Gastrocnemius medialis (tissue), 4 donors: ENCODE data around the gene LAMA2.

Source experiments
- CTCF ChIP-seq, 5 experiments: fragments of 450-650 bp in 3 of 5; fragments of 200-600 bp in 2 of 5; sonication (generic) in 2 of 5; IDR thresholded peaks in 4 of 5; conservative IDR thresholded peaks in 1 of 5; 1 replicate in 4 of 5; 2 replicates in 1 of 5; pipeline ENCODE4 v1.5.1; 2016 to 2019; ENCODE audit warnings: antibody characterized with exemption in 5 of 5, mild to moderate bottlenecking in 3 of 5, moderate library complexity in 3 of 5
- POLR2A ChIP-seq, 2 donors: fragments of 450-650 bp; IDR thresholded peaks; one replicate each; pipeline ENCODE4 v1.6.1; 2017; ENCODE audit warnings: antibody characterized with exemption in 2 of 2, mild to moderate bottlenecking in 2 of 2, moderate library complexity in 2 of 2

DNA sequence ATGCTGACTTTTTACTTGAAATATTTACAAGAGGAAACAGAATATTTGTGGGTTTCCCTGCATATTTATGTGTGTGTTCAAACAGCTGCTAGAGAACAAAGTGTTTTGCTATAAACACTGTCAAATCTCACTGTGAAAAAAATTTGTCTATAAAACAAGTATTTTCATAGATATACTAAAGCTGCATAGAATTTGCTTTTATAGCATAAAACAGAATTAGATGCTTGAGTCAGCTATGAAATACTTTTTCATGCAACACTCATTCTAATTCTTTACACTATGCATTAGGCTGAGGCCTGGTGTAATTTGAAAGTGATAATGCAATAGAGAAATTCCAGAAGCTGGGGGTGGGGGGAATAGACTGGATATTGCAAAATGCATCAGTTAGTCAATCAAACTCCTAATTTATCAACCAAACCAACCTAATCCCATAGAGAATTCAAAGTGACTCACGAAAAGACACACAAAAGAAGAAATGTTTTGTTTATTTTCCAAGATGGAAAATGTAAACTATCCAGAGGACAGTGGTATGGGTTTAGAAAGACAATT is 148.2 kb downstream of the LAMA2 start:
- TF ChIP-seq CTCF (IDR thresholded peaks at IDR 0.05 in 4 of 5, conservative IDR thresholded peaks at IDR 0.05 in 1 of 5) (no peak), POLR2A (IDR thresholded peaks at IDR 0.05) (no peak)
